CD4-positive, alpha-beta memory T cell (primary cell): ENCODE data around the gene TBC1D2B. TPM values are rescaled to one million over a fixed set of nuclear protein-coding genes. Genes with fewer than 3 reads are reported as not detected.
A peak's percentile ranks its signal among the peaks of the same experiment; 100 is the strongest.

Experiments used
- CTCF ChIA-PET: fragments of 350-600 bp; sonication (Branson Sonifier 250); formaldehyde crosslinking; loops from one replicate; lab custom pipeline; 2021; ENCODE audit warnings: inconsistent platforms; ENCODE audit not compliant: partially characterized antibody; lab: Charles Lee
- POLR2A ChIA-PET: fragments of 350-600 bp; sonication (Branson Sonifier 250); formaldehyde crosslinking; loops from one replicate; lab custom pipeline; 2021; ENCODE audit not compliant: partially characterized antibody; lab: Charles Lee
- DNase-seq, 5 donors: peaks; one replicate each; pipeline versions ENCODE4 v3.0.0 to v3.0.0-alpha.2; 2020 to 2022; ENCODE audit warnings: mixed read lengths in 1 of 5
- H3K27ac ChIP-seq: one replicate; pipeline ENCODE4 v1.7.0; 2013; ENCODE audit warnings: low read depth, low read length
- H3K27me3 ChIP-seq: 2 replicates; pipeline ENCODE4 v1.7.0; 2013; ENCODE audit warnings: mild to moderate bottlenecking, low read length, moderate library complexity; ENCODE audit not compliant: insufficient read depth
- H3K36me3 ChIP-seq: 2 replicates; pipeline ENCODE4 v1.7.0; 2013; ENCODE audit warnings: mild to moderate bottlenecking, low read length, moderate library complexity; ENCODE audit not compliant: insufficient read depth
- H3K4me1 ChIP-seq: 2 replicates; pipeline ENCODE4 v1.7.0; 2013; ENCODE audit warnings: mild to moderate bottlenecking, low read length, moderate library complexity; ENCODE audit not compliant: insufficient read depth
- H3K4me3 ChIP-seq, 2 donors: one replicate each; pipeline ENCODE4 v1.7.0; 2013; ENCODE audit warnings: low read length in 2 of 2, mild to moderate bottlenecking in 1 of 2
- H3K9me3 ChIP-seq, 2 donors: one replicate each; pipeline ENCODE4 v1.7.0; 2013; ENCODE audit warnings: low read length in 2 of 2, control low read depth in 1 of 2; ENCODE audit not compliant: control insufficient read depth in 1 of 2
- H3K27ac Mint-ChIP-seq, 7 donors: one replicate each; pipeline ENCODE4 v1.8.0; 2020 to 2021; ENCODE audit warnings: mixed read lengths in 7 of 7, mild to moderate bottlenecking in 6 of 7, inconsistent platforms in 3 of 7, moderate library complexity in 3 of 7
- H3K27me3 Mint-ChIP-seq, 2 donors: one replicate each; pipeline ENCODE4 v1.8.0; 2020 to 2021; ENCODE audit warnings: mixed read lengths in 2 of 2
- H3K36me3 Mint-ChIP-seq, 2 donors: one replicate each; pipeline ENCODE4 v1.8.0; 2020 to 2021; ENCODE audit warnings: mixed read lengths in 2 of 2, inconsistent platforms in 1 of 2, mild to moderate bottlenecking in 1 of 2
- H3K4me1 Mint-ChIP-seq, 4 donors: one replicate each; pipeline ENCODE4 v1.8.0; 2020 to 2021; ENCODE audit warnings: mixed read lengths in 4 of 4, mild to moderate bottlenecking in 1 of 4
- H3K4me3 Mint-ChIP-seq, 8 donors: one replicate each; pipeline ENCODE4 v1.8.0; 2020 to 2021; ENCODE audit warnings: mixed read lengths in 8 of 8, mild to moderate bottlenecking in 7 of 8, moderate library complexity in 6 of 8, inconsistent platforms in 3 of 8
- H3K9me3 Mint-ChIP-seq, 8 donors: one replicate each; pipeline ENCODE4 v1.8.0; 2020 to 2021; ENCODE audit warnings: mixed read lengths in 8 of 8, mild to moderate bottlenecking in 5 of 8, inconsistent platforms in 3 of 8, moderate library complexity in 1 of 8
- intact Hi-C: fragments of 100-400 bp; cut with micrococcal nuclease; formaldehyde crosslinking; loops from one replicate; pipeline ENCODE4 v1.15.1; 2023
- polyA plus RNA-seq, 2 donors: library from polyadenylated mRNA; unstranded; fragments of 300-500 nt; fragmentation: Illumina TruSeq; gene quantifications; one replicate each; pipeline ENCODE4 v1.2.3, GENCODE V29; 2021
- total RNA-seq, 2 experiments: library from RNA; stranded (reverse); gene quantifications; one replicate each; pipeline ENCODE4 v1.2.3, GENCODE V29; 2021

The TBC1D2B gene
- total and polyA plus RNA-seq, 4 experiments from 2014 or later = 5.6 to 114 (median 66.8) TPM

DNA sequence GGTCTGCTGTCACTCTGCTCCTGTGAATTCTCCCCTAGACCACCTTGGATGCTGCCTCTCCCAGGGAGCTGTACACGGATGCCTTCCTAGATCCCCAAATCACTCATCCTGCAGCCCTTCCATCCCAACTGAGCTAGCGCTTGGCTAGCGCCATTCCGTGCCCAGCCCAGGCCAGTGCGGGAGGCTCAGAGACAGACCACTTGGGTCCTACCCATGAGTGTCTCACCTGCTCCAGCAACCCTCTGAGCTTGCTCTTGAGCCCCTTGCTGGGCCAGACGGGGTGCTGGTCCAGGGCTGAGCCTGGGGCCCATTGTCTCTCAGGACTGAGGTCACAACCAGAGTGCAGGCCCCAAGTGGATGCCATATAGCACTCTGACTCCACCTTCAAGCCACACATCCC, 32.6 kb upstream of the TBC1D2B start:
- ChIA-PET POLR2A (interaction anchor here (0.8 kb wide), 1 partner anchor 39 kb away, joined by 3 read pairs; the partner anchor contains the start of gene IDH3A), CTCF (interaction anchor here (0.9 to 12.8 kb wide), 13 partner anchors 27 to 200 kb away, joined by 3 to 236 read pairs (median 45); no protein-coding TSS in a partner anchor)
- no peaks in the 10 kb centered on the region for H3K36me3 ChIP-seq
- no peaks in the 10 kb centered on the region for H3K9me3 ChIP-seq
- Mint-ChIP-seq H3K36me3 (no peaks in the 10 kb centered on the region), H3K9me3 (no peaks in the 10 kb centered on the region), H3K27ac (no peak overlapping the region), H3K4me3 (no peak overlapping the region), H3K4me1 (peaks cover 11 to 25% (median 15%) of the 10 kb centered on the region in 4 donors), H3K27me3 (peaks cover 0 to 1% of the 10 kb centered on the region in 2 donors)
- DNase-seq = no peak
- no peaks in the 10 kb centered on the region for H3K27me3 ChIP-seq
- H3K4me3 ChIP-seq = no peak overlapping the region
- no peak overlapping the region for H3K27ac ChIP-seq
- H3K4me1 ChIP-seq = peaks cover 18% of the 10 kb centered on the region
- intact Hi-C loops = loop anchor here (5.0 kb wide), 1 partner anchor 602 kb away; no protein-coding TSS in a partner anchor

GRCh38 chr15:78109156-78109555, 31.6 kb upstream of the TBC1D2B start:
- Histone ChIP-seq H3K9me3 (no peaks in the 10 kb centered on the region), H3K36me3 (no peaks in the 10 kb centered on the region), H3K27ac (no peak overlapping the region), H3K27me3 (no peaks in the 10 kb centered on the region), H3K4me3 (no peak overlapping the region), H3K4me1 (peaks cover 27% of the 10 kb centered on the region)
- intact Hi-C loops = loop anchor here (2.0 to 5.0 kb wide), 2 partner anchors 74 to 197 kb away; no protein-coding TSS in a partner anchor
- H3K9me3 Mint-ChIP-seq = no peaks in the 10 kb centered on the region
- H3K4me3 Mint-ChIP-seq = no peak overlapping the region
- peaks cover 21 to 34% (median 24%) of the 10 kb centered on the region in 4 donors for H3K4me1 Mint-ChIP-seq
- ChIA-PET CTCF (interaction anchor here (0.9 to 12.8 kb wide), 41 partner anchors 8 to 201 kb away, joined by 3 to 236 read pairs (median 8); partner anchors contain the start of gene TBC1D2B), POLR2A (interaction anchor here (0.7 to 2.1 kb wide), 6 partner anchors 40 to 150 kb away, joined by 3 to 21 read pairs (median 8); no protein-coding TSS in a partner anchor)
- no peaks in the 10 kb centered on the region for H3K27me3 Mint-ChIP-seq
- H3K36me3 Mint-ChIP-seq = no peaks in the 10 kb centered on the region
- H3K27ac Mint-ChIP-seq = no peak overlapping the region
- DNase-seq = no peak

- Mint-ChIP-seq H3K4me3 (no peak overlapping the region), H3K4me1 (peaks cover 27 to 41% (median 31%) of the 10 kb centered on the region in 4 donors), H3K27ac (peak overlapping the region in 3 of 7 donors; percentile 24 to 62 (median 46)), H3K27me3 (no peaks in the 10 kb centered on the region), H3K36me3 (no peaks in the 10 kb centered on the region), H3K9me3 (no peaks in the 10 kb centered on the region)
- Histone ChIP-seq H3K4me3 (no peak overlapping the region), H3K27ac (no peak overlapping the region), H3K36me3 (no peaks in the 10 kb centered on the region), H3K27me3 (no peaks in the 10 kb centered on the region), H3K9me3 (no peaks in the 10 kb centered on the region), H3K4me1 (peaks cover 34% of the 10 kb centered on the region)
- DNase-seq = peak; percentile 82 to 85 (median 82)
- POLR2A ChIA-PET = interaction anchor here (0.6 to 2.1 kb wide), 12 partner anchors 23 to 431 kb away, joined by 3 to 21 read pairs (median 5); partner anchors contain the start of gene PSMA4
- intact Hi-C loops = loop anchor here (1.0 to 5.0 kb wide), 5 partner anchors 31 to 196 kb away; partner anchors contain the start of gene TBC1D2B
- CTCF ChIA-PET = interaction anchor here (0.8 to 12.8 kb wide), 57 partner anchors 9 to 200 kb away, joined by 3 to 236 read pairs (median 5); partner anchors contain the start of genes CIB2 and TBC1D2B
These were observed 31.0 kb upstream of the TBC1D2B start for GRCh38 chr15:78108300-78109084.

DNA sequence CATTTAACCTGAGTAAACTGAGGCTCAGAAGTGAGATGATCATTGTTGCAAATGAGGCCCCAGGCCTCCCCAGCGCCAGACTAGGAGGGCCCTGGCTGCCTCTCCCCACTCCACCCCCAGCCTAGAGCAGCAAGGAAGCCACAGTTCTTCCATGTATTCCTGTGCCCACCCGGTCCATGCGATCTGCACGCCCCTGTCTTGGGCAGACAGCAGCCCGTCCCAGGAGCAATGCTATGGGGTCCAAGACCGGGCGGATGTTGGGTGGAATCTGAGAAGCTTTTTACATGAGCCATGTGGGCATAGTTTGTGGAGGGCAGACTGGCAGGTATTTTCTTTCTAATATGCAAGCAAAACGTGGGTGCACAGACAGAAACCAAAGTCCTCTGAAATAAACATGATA, 30.0 kb upstream of the TBC1D2B start:
- no peak overlapping the region for H3K4me3 ChIP-seq
- no peak overlapping the region for H3K27ac ChIP-seq
- peak overlapping the region in 4 of 7 donors; percentile 24 to 63 (median 46) for H3K27ac Mint-ChIP-seq
- ChIA-PET CTCF (interaction anchor here (0.8 to 12.8 kb wide), 35 partner anchors 10 to 160 kb away, joined by 3 to 236 read pairs (median 7); partner anchors contain the start of genes CIB2 and TBC1D2B), POLR2A (interaction anchor here (0.8 to 2.1 kb wide), 6 partner anchors 39 to 141 kb away, joined by 3 to 21 read pairs (median 8); no protein-coding TSS in a partner anchor)
- no peak overlapping the region for H3K4me3 Mint-ChIP-seq
- H3K9me3 ChIP-seq = no peaks in the 10 kb centered on the region
- no peaks in the 10 kb centered on the region for H3K36me3 Mint-ChIP-seq
- DNase-seq = no peak
- intact Hi-C loops = loop anchor here (5.0 kb wide), 1 partner anchor 195 kb away; no protein-coding TSS in a partner anchor
- H3K4me1 ChIP-seq = peaks cover 44% of the 10 kb centered on the region
- no peaks in the 10 kb centered on the region for H3K9me3 Mint-ChIP-seq
- peaks cover 28 to 51% (median 37%) of the 10 kb centered on the region in 4 donors for H3K4me1 Mint-ChIP-seq
- no peaks in the 10 kb centered on the region for H3K27me3 ChIP-seq
- H3K36me3 ChIP-seq = no peaks in the 10 kb centered on the region
- H3K27me3 Mint-ChIP-seq = no peaks in the 10 kb centered on the region

DNA sequence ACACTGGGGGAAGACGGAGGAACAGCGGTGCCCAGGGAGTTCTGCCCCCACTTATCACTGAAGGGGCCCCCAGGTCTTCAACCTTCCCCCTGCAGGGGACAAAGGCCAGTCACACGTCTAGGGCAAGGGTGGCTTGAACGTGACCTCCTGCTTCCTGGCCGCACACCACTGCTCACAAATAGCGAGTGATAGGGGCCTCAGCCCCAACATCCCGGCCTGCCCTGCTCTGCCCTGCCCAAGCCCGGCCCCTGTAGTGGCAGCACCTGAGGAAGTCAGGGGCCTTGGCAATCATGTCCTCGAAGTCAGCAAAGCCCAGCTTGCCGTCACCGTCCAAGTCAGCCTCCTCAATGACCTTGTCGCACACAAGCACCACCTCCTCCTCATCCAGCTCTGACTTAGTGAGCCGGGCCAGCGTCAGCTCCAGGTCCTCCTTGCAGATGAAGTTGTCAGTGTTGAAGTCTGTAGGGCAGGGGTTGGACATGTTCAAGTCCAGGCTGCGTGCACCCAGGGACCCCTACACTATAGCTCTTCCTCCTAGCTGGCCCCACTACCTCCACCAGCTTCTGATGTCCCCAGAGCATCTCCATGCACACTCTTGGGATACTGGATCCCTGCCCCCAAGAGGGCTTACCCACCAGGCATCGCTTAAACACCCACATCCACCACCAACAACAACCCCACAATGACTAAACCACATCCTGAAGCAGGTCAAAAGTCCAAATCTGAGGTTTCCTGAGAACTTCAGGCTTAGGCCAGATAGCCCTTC, 28.1 kb upstream of the TBC1D2B start:
- Histone ChIP-seq H3K4me3 (no peak overlapping the region), H3K27me3 (no peaks in the 10 kb centered on the region), H3K36me3 (no peaks in the 10 kb centered on the region), H3K4me1 (peaks cover 49% of the 10 kb centered on the region), H3K9me3 (no peaks in the 10 kb centered on the region), H3K27ac (no peak overlapping the region)
- DNase-seq = no peak
- ChIA-PET POLR2A (interaction anchor here (0.8 to 4.1 kb wide), 5 partner anchors 37 to 71 kb away, joined by 3 to 22 read pairs (median 7); partner anchors contain the start of gene IDH3A), CTCF (interaction anchor here (1.6 to 12.8 kb wide), 5 partner anchors 90 to 146 kb away, joined by 5 to 236 read pairs (median 13); no protein-coding TSS in a partner anchor)
- Mint-ChIP-seq H3K4me1 (peaks cover 28 to 54% (median 42%) of the 10 kb centered on the region in 4 donors), H3K36me3 (no peaks in the 10 kb centered on the region), H3K9me3 (no peaks in the 10 kb centered on the region), H3K27ac (peak overlapping the region; percentile 6 to 94 (median 89)), H3K27me3 (no peaks in the 10 kb centered on the region), H3K4me3 (peak overlapping the region in 6 of 8 donors; percentile 10 to 70 (median 51))
- intact Hi-C loops = loop anchor here (5.0 kb wide), 1 partner anchor 193 kb away; no protein-coding TSS in a partner anchor
